ENCODE results near the gene KIF16B. TPM values are rescaled to one million over a fixed set of nuclear protein-coding genes. Genes with fewer than 3 reads are reported as not detected.

Gene KIF16B
- total and polyA plus RNA-seq, 10 of the 15 experiments (the other 5 are each of a cell fraction or from before 2014, with no cell fraction given) = 0.21 to 5.2 (median 3.0) TPM

DNA sequence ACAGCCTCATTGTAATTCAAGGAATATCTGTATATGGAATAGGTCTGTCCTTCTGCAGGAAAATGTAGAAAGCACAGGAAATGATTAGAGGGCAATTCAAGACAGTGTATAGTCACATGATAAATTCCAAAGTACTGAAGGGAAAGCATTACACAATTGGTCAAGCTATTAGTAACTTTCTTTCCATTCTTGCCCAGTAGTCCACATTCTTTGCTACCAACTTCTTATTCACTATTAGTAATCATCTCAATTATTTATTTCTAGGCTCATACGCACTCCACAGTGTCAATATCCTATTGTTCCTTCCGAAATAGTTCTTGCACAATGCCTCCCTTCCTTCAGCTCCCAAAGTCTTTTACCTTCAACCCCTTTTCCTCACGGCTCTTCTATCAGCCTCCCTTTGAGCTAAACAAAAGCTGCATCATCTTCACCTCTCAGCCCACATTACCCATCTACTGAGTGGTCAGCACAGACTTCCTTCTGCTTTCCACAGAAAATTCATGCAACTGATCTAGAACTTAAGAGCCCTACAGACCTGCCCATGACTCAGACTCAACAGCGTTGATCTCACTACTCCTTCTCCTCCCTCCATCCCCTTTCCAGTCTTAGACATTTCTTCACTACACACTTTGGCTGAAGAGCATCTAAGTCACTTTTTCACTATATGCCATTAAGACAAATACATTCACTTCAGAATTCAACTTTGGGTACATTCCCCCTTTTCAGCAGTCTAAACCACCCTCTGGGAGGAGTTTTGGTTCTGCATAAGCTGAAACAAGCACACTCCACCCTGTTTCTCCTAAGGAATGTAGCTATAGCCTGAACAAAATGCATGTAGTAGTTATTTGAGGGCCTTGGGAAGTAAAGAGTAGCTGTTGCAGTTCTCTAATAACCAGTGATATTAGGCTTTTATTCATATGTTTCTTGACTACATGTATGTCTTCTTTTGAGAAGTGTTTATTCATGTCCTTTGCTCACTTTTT is 157.9 kb downstream of the KIF16B start:
- no peak overlapping the region for H3K4me3 ChIP-seq
- no peak for ATAC-seq
- SMC1A ChIA-PET (ENCODE audit: uncharacterized antibody, unreplicated experiment) = no interaction called here
- FAIRE-seq = no peak
- no peak overlapping the region for H3K27ac ChIP-seq (ENCODE audit: control insufficient read depth, insufficient read depth)
- in situ Hi-C loops (cut with MboI) = no loop called here
- H3K9ac ChIP-seq (ENCODE audit: control insufficient read depth, insufficient read depth, low read length) = no peak overlapping the region
- DNase-seq (ENCODE audit: low read depth, low spot score) = no peak
- H3K9me3 ChIP-seq (replicated peaks; ENCODE audit: control insufficient read depth, insufficient read depth, low read length) = no peaks in the 10 kb centered on the region; the same call in 2 of the 3 replicates
- H3K4me1 ChIP-seq (ENCODE audit: control insufficient read depth, insufficient read depth, low read length) = no peaks in the 10 kb centered on the region
- intact Hi-C loops (cut with micrococcal nuclease; ENCODE audit: unreplicated experiment) = no loop called here
- H3K36me3 ChIP-seq (ENCODE audit: control insufficient read depth in 2 of 2, insufficient read depth in 2 of 2, low read length in 1 of 2) = no peaks in the 10 kb centered on the region
- no peak overlapping the region for H3K4me2 ChIP-seq (ENCODE audit: control insufficient read depth, insufficient read depth)
- BruUV-seq (replicated peaks) = no TSS peak
- H2AFZ ChIP-seq (ENCODE audit: control insufficient read depth, low read depth, low read length) = no peak overlapping the region
- TF ChIP-seq ATF2 (IDR thresholded peaks at IDR 0.05; ENCODE audit: low read length) = no peak
- TF ChIP-seq, protein P1, sequence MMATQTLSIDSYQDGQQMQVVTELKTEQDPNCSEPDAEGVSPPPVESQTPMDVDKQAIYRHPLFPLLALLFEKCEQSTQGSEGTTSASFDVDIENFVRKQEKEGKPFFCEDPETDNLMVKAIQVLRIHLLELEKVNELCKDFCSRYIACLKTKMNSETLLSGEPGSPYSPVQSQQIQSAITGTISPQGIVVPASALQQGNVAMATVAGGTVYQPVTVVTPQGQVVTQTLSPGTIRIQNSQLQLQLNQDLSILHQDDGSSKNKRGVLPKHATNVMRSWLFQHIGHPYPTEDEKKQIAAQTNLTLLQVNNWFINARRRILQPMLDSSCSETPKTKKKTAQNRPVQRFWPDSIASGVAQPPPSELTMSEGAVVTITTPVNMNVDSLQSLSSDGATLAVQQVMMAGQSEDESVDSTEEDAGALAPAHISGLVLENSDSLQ (IDR thresholded peaks at IDR 0.05) = no peak
- TF ChIP-seq CTCF (IDR thresholded peaks at IDR 0.05 in 2 of 3, conservative IDR thresholded peaks at IDR 0.05 in 1 of 3; ENCODE audit: control insufficient read depth in 2 of 3, extremely low read depth in 1 of 3, insufficient read depth in 1 of 3, low read depth in 3 of 3, low read length in 3 of 3) = no peak
- no peak for TF ChIP-seq PAX8 (IDR thresholded peaks at IDR 0.05)
- no peak for TF ChIP-seq SIN3A (IDR thresholded peaks at IDR 0.05; ENCODE audit: low read depth, low read length)
- TF ChIP-seq ZNF622 (IDR thresholded peaks at IDR 0.05) = no peak
- no peak for TF ChIP-seq STAT3 (IDR thresholded peaks at IDR 0.05; ENCODE audit: low read depth, low read length)
- H3K27me3 ChIP-seq (replicated peaks in 1 of 2; ENCODE audit: control insufficient read depth in 2 of 2, insufficient read depth in 2 of 2, low read length in 1 of 2) = no peaks in the 10 kb centered on the region
- no peaks in the 10 kb centered on the region for H3K79me2 ChIP-seq (ENCODE audit: control insufficient read depth, insufficient read depth, low read length)
- CTCF ChIA-PET = no interaction called here
- no peaks in the 10 kb centered on the region for H4K20me1 ChIP-seq (ENCODE audit: control insufficient read depth, insufficient read depth)
- POLR2A ChIA-PET = interaction anchor here (0.6 kb wide), 1 partner anchor 10 kb away, joined by 3 read pairs; no protein-coding TSS in a partner anchor
- WGBS (ENCODE audit: insufficient coverage, insufficient replicate concordance, low lambda C conversion rate, missing lambda C conversion rate) = 52% methylated on average over 4 of the region's 4 CpGs
- RAD21 ChIA-PET (ENCODE audit: unreplicated experiment) = no interaction called here

Data from GM12878 (cell line).